ENCODE results near the gene CRYL1.

GRCh38 chr13:20465218-20465879 lies 60.3 kb downstream of the CRYL1 start:
- TF ChIP-seq, protein P1, sequence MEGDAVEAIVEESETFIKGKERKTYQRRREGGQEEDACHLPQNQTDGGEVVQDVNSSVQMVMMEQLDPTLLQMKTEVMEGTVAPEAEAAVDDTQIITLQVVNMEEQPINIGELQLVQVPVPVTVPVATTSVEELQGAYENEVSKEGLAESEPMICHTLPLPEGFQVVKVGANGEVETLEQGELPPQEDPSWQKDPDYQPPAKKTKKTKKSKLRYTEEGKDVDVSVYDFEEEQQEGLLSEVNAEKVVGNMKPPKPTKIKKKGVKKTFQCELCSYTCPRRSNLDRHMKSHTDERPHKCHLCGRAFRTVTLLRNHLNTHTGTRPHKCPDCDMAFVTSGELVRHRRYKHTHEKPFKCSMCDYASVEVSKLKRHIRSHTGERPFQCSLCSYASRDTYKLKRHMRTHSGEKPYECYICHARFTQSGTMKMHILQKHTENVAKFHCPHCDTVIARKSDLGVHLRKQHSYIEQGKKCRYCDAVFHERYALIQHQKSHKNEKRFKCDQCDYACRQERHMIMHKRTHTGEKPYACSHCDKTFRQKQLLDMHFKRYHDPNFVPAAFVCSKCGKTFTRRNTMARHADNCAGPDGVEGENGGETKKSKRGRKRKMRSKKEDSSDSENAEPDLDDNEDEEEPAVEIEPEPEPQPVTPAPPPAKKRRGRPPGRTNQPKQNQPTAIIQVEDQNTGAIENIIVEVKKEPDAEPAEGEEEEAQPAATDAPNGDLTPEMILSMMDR (conservative IDR thresholded peaks at IDR 0.05 in 1 of 2, IDR thresholded peaks at IDR 0.05 in 1 of 2; ENCODE audit: extremely low read depth in 1 of 2, insufficient read depth in 1 of 2, low read depth in 1 of 2, low read length in 2 of 2) = no peak
- TF ChIP-seq EZH2 (IDR thresholded peaks at IDR 0.05; ENCODE audit: borderline replicate concordance, low read length) = no peak
